GM19035 (cell line): Measurements from ENCODE around the gene FAM151B.
"Not testable (repeated sequence)": the region's sequence is repeated elsewhere in the genome, so short reads cannot be mapped to it uniquely, and the experiment has no call there.

Source experiments
- ATAC-seq: cut with Tn5 transposase; IDR thresholded peaks from one replicate; pipeline ENCODE4 v1.9.1; 2021; ENCODE audit not compliant: unreplicated experiment

FAM151B gene

DNA sequence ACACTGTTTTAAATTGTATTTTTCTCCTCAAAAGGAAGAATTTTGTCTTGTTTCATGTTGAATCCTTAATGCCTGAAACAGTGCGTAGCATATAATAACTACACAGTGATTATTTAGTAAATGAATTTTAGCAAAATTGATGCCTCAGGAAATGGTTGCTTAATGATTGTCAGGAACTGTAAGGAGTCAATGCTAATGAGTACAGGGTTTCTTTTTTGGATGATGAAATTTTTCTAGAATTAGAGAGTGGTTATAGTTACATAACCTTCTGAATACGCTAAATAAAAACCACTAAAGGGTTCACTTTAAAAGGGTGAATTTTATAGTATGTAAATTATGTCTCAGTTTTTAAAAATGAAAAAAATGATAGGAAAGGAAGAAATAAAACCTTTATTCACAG, 14.9 kb downstream of the FAM151B start:
- ATAC-seq: no peak

DNA sequence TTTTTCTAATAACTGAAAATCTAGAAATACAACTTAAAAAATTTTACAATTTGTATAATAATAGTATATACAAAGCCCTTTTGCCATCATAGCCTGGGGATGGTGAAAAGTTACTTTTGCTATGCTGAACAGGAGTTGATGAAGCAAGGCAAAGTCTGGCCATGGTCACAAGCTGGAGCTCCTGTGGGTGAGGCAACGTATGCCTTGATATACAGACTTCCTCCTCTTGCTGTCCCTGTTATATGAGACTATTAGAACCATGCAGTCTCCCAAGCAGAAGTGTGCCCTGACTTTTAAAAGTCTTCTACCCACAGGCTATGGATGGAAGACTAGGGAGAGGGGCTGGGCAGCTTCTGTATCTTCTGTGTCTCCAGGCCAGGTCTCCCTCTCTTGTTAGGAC, 15.7 kb downstream of the FAM151B start:
- ATAC-seq: no peak

DNA sequence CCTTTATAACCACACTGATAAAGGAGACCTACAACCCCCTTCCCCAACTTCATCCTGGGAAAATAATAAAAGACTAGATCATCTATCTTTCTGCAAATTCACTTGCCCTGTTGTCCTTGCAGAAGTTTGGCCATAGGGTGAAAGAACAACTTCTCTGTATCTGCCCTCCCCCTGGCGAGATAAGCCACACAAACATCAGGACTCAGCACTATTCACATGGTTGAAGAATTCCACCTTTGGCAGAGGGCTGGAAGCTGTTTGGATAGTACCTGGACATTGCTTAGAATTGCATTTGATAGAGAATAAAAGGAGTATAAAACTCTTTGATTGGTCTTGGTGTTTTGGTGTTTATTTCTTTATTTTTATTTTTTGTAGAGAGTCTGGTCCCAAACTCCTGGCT, 16.9 kb downstream of the FAM151B start:
- no peak for ATAC-seq

DNA sequence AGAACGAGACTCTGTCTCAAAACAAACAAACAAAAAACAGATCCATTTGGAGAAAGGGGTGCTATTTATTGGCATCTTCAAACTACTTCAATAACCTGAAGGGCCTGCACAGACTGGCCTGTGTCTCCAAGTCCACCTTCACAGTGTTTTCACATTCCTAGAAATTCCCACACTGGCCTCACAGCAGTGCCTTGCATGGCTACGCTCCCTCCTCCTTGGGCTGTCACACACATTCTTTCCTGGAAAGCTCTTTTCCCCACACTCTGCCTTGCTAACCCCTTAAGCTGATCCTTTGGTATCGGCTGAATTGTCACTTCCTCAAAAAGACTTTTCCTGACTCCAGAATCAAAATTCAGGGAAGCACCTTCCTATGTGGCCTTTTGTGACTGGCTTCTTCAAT, 19.8 kb downstream of the FAM151B start:
- no peak for ATAC-seq

DNA sequence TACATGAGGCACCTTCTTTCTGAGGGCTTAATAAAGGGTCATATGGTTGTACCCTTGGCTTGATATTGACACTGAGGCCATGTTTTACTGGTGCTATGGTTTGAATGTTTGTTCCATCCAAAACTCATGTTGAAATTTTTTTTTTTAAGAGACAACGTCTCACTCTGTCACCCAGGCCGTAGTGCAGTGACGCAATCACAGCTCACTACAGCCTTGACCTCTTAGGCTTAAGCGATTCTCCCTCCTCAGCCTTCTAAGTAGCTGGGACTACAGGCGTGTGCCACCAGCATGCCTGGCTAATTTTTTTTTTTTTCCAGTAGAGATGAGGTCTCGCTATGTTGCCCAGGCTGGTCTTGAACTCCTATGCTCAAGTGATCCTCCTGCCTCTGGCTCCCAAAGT, 20.9 kb downstream of the FAM151B start:
- ATAC-seq: no peak

DNA sequence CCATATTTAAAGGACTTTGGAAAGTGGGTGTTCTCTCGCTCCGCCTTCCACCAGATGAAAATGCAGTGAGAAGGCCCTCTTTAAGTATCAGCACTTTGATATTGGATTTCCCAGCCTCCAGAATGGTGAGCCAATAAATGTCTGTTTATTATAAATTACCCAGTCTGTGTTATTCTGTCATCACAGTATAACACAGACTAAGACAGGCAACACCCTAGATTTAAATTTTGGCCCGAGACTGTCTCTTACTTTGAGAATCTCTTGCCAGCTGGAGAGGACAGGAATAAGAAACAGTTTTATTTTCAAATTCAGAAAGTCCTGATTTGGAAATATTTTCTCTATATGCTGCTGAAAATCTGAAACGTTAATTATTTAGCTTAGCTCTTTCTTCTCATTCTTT, 21.5 kb downstream of the FAM151B start:
- no peak for ATAC-seq

DNA sequence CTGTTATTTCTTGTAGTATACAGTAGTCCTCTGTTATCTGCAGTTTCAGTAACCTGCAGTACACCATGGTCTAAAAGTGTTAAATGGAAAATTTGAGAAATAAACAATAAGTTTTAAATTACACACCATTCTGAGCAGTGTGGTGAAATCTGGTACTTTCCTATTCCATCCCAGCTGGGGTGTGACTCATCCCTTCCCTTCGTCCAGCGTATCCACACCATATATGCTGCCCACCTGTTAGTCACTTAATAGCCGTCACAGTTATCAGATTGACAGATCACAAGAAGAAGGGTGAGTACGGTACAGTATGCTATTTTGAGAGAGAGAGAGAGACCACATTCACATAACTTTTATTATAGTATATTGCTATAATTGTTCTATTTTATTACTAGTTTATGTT, 28.9 kb downstream of the FAM151B start:
- ATAC-seq: no peak

DNA sequence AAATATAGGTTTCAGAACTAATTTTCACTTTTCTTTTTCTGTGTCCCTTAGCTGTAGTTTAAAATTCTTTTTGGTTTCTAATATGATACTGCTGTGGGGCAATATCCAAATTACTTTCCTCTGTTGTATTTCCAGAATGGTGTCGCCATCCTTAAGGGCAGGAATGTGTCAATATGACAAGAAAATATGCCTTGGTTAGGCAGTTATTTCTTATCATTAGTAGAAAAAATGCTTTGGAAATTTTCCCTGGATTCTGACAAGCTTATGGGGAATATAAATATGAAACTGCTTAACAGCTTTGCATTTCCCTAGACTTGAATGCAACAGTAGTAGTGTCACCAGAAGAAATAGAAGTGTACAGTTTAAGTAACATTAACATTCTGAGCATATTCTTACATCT, 52.8 kb downstream of the FAM151B start:
- ATAC-seq: no peak

DNA sequence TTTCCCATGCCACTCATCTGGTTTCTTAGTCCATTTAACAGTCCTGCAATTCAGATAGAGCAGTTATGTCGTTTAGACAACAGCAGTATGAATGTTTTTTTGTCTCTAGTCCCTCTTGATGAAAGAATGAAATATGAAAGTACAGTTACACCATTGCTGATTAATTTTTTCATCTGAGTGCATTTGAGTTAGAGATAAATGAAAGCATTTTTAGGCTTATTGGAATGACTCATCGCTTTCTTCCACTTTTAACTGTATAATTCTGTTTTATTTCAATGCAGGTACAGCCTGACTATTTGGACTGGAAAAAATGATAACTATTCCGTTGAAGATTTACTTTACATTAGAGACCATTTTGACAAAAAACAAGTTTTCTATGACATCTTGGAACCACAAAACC, 53.5 kb downstream of the FAM151B start:
- no peak for ATAC-seq

DNA sequence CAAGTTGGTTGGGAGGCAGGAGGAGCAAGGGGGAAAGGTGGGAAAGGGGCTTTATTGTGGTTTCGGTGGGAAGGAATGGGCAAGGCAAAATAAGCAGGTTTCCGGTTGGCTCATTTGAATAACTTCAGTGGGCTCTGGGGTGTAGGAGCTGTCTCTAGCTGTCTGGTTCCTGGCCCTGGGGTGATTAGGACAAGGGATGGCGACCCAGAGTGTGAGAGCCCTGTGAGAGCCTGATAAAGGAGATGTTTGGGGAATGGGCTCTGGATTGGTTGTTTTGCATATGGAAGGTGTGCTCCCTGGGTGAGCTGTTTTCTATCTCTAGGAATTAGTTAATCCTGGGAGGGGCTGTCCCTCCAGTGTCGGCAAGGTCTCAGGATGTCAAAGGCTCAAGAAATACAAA, 66.7 kb downstream of the FAM151B start:
- no peak for ATAC-seq

DNA sequence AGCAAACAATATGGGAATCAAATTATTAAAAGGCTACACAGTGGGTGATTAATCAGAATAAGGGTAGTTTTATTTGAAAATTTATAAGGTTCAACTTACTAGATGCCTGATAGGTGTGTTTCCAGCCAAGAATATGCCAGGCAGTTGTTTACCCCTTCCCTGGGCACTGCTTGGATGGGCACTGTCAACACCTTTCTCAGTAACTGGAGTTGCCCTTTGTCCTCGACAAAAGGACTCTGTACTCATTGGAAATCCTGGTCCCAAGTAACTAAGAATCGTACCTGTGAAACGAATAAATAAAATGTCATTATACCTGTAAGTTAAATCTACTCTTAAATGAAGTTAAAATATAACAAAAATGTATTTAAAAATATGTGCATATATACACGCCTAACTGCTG, 67.2 kb downstream of the FAM151B start:
- ATAC-seq: no peak

DNA sequence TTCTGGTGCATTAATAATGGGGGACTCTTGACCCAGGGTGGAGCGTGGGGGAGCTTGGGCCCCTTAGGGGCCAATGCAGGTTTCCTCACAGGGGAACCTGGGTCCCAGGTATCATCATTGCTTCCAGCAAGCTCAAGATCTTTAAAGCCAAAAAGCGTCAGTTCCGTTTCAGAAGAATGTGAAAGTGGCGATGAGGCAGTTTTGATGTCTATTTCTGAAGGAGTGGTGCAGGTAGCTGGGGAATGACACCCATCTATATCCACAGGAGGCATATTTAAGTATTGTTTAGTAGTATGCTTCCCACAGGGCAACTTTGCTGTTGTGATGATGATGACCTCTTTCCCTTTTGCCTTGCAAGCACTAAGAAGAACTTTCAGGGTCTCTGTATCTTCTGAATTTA, 71.3 kb downstream of the FAM151B start:
- ATAC-seq: no peak

DNA sequence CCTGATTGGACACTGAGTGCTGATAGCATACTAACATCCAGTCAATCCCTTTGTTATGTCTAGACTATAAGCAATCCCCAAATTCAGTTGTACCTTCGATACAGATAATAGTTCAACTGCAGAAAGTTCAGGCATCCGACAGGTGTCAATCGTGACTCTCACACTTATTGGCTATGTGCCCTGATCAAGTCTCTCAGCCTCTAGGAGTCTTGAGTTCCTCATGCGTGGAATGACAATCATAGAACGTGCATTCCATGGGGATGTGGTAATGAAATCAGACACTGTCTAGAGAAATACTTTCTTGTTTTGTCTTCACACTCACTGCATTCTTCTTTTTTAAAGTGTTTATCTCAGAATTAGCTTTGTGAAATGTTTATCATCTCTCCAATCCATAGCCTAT, 77.4 kb downstream of the FAM151B start:
- ATAC-seq: no peak

DNA sequence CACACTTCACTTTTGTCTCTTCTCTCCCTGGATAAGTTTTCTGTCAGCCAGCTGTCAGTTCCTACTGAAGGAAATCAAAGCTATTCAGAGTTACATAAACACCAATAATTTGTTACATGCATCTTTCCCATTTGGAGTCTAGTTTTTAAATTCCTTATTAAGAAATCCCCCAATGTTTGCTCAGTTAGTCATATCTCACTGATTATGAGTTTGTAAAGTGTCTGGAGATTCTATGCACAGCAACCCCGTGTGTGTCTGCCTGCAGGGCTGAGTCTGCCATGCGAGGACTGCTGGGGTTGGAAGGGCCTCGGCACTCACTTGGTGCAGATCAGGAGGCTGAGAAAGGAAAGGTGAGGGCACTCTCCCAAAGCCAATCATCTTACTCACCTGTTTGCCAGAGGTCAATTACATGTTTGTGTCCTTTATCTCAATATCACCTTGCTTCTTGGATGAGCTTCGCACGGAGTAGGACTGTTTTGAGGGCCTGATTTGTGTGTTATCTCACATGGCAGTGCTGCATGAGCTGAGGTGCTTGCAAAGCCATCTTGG, 78.9 kb downstream of the FAM151B start:
- no peak for ATAC-seq

DNA sequence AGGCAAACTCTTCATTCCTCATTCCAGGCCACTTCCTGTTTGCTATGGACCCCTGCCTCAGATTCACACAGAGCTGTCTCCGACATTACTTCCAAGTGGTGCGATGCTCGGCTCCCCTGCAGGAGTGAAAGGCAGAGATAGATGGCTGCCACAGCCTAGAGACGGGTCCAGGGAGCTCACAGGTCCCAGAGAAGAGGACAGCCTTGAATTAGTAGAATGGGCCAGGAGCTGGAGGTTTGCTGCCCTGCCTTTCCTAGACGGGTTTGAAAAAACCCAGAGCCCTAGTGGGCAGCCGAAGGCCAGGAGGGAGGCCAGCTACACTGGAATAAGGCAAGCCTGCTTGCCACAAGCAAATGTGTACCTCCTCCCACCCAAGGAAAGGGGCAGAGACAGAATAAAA, 80.4 kb downstream of the FAM151B start:
- ATAC-seq: no peak

DNA sequence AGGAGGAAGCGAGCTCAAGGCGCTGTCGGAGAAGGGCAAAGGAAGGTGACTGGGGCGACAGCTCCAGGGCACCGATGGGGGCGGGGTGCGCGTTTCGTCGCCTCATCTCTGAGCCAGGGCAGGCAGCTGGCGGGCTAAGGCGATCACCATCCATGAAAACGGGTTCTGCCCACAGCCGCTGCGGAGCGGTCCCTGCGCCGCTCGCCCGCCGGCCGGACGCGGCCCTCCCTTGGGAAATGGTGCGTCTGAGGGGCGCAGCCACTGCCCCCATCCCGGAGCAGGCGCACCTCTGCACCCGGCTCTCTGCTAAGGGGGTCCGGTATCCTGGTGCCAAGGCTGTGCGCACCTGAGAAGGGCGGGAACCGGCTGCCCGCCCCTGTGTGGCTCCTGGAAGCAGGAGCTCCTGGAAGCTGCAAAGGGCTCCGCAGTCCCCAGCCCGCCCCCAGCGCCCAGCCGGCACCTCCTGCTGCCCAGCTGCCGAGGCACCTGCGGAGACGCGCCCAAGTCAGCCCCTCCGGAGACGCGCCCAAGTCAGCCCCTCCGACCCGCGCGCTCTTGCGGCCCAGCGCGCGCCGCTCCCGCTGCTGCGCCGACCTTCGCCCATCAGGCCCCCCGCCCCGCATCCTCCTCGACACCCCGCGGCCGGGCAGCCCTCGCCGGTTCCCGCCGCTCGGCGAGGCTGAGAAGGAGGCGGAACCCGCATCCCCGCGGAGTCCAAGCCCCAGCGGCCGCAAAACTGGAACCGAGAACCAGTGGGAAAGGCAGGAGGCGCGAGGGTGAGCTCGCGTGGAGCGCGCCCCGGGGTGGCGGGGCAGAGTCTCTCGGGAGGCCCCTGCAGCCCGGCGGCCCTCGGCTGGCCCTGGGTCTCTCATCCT, 81.4 kb downstream of the FAM151B start:
- no peak for ATAC-seq

DNA sequence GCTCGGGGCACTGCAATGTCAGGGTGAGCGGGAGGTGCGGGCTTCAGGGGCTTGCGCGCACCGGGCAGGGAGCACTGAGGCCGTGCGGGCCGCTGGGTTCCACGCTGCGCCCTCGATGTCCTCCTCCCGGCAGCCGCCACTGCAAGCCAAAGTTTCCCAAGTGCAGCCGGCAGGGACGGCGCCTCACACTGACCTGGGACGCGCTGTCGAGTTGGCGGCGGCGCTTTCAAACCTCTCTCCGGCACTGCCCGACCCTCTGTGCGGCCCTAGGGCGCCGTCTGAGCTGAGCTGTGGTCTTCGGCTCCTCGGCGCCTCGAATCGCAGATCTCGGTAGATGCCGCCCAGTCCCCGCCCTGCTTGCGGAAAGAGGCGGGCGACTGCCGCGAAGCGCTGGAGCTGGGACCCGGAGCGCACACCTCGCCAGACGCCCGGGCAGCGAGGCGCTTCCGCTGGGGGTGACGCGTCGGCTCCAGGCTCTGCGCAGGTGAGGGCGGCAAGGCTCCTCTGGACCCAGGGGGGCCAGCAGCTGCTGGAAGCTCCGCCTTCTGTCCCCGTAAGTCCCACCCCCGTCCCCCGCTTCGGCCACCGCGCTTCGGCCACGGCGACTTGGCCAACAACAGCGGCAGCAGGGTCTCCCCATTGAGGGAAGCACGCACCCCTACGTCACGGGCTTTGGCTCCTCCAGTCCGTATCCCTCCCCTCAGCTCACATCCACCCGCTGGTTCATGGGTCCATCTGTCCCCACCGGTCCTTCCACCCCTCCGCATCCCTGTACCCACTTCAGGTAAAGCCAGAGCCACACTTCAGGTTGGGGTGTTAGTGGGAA, 82.3 kb downstream of the FAM151B start, which contains the start of gene ANKRD34B:
ANKRD34B (minus strand) TSS at position 320 of the 826 bp plus-strand sequence. CDS start 10,261 bp downstream, outside the sequence.
- ATAC-seq: no peak

DNA sequence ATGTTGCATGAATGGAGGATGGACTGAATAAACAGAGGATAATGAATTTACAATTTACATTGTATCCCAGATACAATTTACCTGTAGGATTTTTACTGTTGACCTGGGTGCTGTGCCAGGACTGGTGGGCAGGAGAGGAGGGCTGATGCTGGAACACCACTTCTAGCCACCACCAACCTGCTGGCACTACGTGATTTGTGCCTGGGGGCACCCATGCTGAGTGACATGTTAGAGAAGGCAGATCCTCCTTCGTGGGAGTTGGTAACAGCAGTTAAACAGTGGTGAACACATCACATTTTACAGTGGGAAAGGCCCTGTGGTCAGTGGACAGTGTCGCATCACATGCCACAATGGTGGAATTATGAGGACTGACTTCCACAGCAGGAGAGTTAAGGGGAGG, 85.2 kb downstream of the FAM151B start:
- no peak for ATAC-seq

DNA sequence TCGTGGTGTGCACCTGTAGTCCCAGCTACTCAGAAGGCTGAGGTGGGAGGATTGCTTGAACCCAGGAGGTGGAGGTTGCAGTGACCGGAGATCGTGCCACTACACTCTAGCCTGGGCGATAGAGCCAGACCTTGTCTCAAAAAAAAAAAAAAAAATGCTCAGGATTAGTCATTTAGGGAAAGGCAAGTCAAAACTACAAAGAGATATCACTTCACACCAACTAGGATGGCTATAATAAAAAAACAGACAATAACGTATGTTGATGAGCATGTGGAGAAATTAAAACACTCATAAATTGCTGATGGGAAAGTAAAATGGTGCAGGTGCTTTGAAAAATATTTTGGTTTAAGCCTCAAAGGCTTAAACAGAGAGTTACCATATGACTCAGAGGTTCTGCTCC, 88.5 kb downstream of the FAM151B start:
- no peak for ATAC-seq

DNA sequence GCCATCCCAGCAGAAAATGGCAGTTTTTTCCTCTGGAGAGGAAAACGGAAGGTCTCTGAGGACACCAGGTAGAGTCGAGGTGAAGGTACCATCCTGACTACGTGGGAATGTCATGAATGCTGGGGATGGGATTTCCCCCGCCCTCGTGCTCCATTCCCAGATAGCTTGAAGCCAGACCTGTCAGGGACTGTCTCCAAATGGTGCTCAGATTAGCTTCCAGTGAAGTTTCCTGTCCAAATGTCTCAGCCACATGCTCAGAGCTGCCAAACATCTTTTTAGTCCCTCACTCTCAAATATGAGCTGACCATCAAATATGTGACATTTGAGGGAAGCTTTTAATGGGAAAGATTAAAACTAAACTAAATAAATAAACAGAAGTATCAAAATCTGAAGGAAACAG, 89.8 kb downstream of the FAM151B start:
- ATAC-seq: no peak

DNA sequence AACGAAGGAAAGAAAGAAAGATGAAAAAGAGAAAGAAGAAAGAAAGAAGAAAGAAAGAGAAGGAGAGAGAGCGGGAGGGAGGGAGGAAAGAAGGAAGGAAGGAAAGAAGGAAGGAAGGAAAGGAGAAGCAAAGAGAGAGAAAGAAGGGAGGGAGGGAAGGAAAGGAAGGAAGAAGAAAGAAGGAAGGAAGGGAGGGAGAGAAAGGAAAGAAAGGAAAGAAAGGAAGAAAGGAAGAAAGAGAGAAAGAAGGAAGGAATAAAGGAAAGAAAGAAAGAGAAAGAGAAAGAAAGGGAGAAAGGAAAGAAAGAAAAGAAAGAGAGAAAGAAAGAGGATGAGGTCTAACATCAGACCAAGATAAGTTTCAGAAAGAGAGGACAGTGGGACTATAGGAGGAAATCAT, 91.2 kb downstream of the FAM151B start:
- no peak for ATAC-seq

DNA sequence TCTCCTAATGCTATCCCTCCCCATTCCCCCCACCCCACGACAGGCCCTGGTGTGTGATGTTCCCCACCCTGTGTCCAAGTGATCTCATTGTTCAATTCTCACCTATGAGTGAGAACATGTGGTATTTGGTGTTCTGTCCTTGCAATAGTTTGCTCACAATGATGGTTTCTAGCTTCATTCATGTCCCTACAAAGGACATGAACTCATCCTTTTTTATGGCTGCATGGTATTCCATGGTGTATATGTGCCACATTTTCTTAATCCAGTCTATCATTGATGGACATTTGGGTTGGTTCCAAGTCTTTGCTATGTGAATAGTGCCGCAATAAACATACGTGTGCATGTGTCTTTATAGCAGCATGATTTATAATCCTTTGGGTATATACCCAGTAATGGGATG, 92.4 kb downstream of the FAM151B start:
- not testable (repeated sequence) for ATAC-seq
